ENCODE measurements around the gene BIRC6.
"Not testable (repeated sequence)": the region's sequence is repeated elsewhere in the genome, so short reads cannot be mapped to it uniquely, and the experiment has no call there.

The BIRC6 gene

GRCh38 chr2:32355976-32356680, 695 bp upstream of the BIRC6 start:
- H3K4me1 ChIP-seq (ENCODE audit: control insufficient read depth, insufficient read depth, low read length, poor library complexity, severe bottlenecking), result peaks cover 12% of the 10 kb centered on the region
- peak overlapping the region; percentile 80 for H3K27ac ChIP-seq (ENCODE audit: insufficient read depth, low read length, poor library complexity, severe bottlenecking)
- H3K36me3 ChIP-seq (ENCODE audit: control insufficient read depth, insufficient read depth, low read length), result no peaks in the 10 kb centered on the region
- no peaks in the 10 kb centered on the region for H3K9me3 ChIP-seq (ENCODE audit: control insufficient read depth, low read length)
- no peak for DNase-seq
- no peaks in the 10 kb centered on the region for H3K27me3 ChIP-seq (replicated peaks; ENCODE audit: control insufficient read depth, insufficient read depth, low read length, poor library complexity, severe bottlenecking)
- peak overlapping the region; percentile 96 for H3K4me3 ChIP-seq (ENCODE audit: insufficient read depth, low read depth, low read length, poor library complexity, severe bottlenecking)

DNA sequence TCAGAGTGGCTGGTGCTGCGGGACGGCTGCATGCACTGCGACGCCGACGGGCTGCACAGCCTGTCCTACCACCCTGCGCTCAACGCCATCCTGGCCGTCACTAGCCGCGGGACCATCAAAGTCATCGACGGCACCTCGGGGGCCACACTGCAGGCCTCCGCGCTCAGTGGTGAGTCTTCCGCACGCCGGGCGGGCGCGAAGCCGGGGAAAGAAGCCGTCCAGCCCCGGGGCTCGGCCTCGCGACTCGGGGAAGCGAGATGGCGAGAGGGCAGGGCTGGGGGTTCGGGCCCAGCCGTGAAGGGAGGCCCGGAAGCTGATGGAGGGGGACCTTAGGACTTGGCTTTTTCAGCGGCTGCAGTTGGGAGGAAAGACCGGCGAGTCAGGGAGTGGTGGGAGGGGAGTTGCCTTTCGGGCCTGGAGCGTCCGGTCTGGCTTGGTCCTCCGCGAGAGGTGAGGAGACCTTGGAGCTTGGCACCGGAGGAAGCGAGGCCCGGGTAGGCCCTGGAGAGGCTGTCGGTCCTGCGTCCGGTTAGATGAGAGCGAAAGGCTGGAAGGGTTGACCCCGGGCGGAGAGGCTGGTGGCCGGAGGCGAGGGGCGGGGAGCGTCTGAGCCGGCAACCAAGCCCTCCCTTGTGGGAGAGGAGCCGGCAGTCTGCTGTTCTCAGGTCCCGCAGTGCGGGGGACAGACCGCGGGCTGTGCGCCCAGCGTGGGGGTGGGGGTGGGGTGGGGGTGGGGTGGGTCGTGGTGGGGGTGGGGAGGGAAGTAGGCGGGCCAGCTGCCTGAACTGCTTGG, 691 bp downstream of the BIRC6 start:
- Histone ChIP-seq H3K27ac (ENCODE audit: insufficient read depth, low read length, poor library complexity, severe bottlenecking) (peak overlapping the region; percentile 80), H3K4me3 (ENCODE audit: insufficient read depth, low read depth, low read length, poor library complexity, severe bottlenecking) (peak overlapping the region; percentile 96), H3K9me3 (ENCODE audit: control insufficient read depth, low read length) (no peaks in the 10 kb centered on the region), H3K36me3 (ENCODE audit: control insufficient read depth, insufficient read depth, low read length) (peaks cover 3% of the 10 kb centered on the region), H3K27me3 (replicated peaks; ENCODE audit: control insufficient read depth, insufficient read depth, low read length, poor library complexity, severe bottlenecking) (no peaks in the 10 kb centered on the region), H3K4me1 (ENCODE audit: control insufficient read depth, insufficient read depth, low read length, poor library complexity, severe bottlenecking) (peaks cover 12% of the 10 kb centered on the region)
- DNase-seq, result peak; percentile 2 to 26 (median 17)

GRCh38 chr2:32358111-32358482, 1.3 kb downstream of the BIRC6 start:
- DNase-seq, result no peak
- H3K36me3 ChIP-seq (ENCODE audit: control insufficient read depth, insufficient read depth, low read length), result peaks cover 3% of the 10 kb centered on the region
- H3K27me3 ChIP-seq (replicated peaks; ENCODE audit: control insufficient read depth, insufficient read depth, low read length, poor library complexity, severe bottlenecking), result no peaks in the 10 kb centered on the region
- peak overlapping the region; percentile 53 for H3K27ac ChIP-seq (ENCODE audit: insufficient read depth, low read length, poor library complexity, severe bottlenecking)
- peak overlapping the region; percentile 46 for H3K4me3 ChIP-seq (ENCODE audit: insufficient read depth, low read depth, low read length, poor library complexity, severe bottlenecking)
- H3K4me1 ChIP-seq (ENCODE audit: control insufficient read depth, insufficient read depth, low read length, poor library complexity, severe bottlenecking), result peaks cover 12% of the 10 kb centered on the region
- H3K9me3 ChIP-seq (ENCODE audit: control insufficient read depth, low read length), result no peaks in the 10 kb centered on the region

- no peaks in the 10 kb centered on the region for H3K27me3 ChIP-seq (replicated peaks; ENCODE audit: control insufficient read depth, insufficient read depth, low read length, poor library complexity, severe bottlenecking)
- DNase-seq, result no peak
- H3K27ac ChIP-seq (ENCODE audit: insufficient read depth, low read length, poor library complexity, severe bottlenecking), result no peak overlapping the region
- H3K36me3 ChIP-seq (ENCODE audit: control insufficient read depth, insufficient read depth, low read length), result peaks cover 3% of the 10 kb centered on the region
- no peak overlapping the region for H3K4me3 ChIP-seq (ENCODE audit: insufficient read depth, low read depth, low read length, poor library complexity, severe bottlenecking)
- H3K9me3 ChIP-seq (ENCODE audit: control insufficient read depth, low read length), result no peaks in the 10 kb centered on the region
- H3K4me1 ChIP-seq (ENCODE audit: control insufficient read depth, insufficient read depth, low read length, poor library complexity, severe bottlenecking), result peaks cover 17% of the 10 kb centered on the region
Measured at GRCh38 chr2:32360416-32360815, 3.6 kb downstream of the BIRC6 start.

DNA sequence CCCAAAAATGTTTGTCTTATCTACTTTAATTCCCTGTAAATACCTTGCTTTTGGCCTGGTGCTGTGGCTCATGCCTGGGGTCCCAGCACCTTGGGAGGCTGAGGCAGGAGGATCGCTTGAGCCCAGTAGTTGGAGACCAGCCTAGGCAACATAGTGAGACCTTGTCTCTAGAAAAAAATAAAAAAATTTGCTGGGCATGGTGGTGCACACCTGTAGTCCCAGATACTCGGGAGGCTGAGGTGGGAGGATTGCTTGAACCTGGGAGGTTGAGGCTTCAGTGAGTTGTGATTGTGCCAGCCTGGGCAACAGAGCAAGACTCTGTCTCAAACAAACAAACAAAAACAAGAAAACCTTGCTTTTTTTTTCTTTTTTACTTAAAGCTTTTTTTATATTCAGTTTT, 6.2 kb downstream of the BIRC6 start:
- H3K27me3 ChIP-seq (replicated peaks; ENCODE audit: control insufficient read depth, insufficient read depth, low read length, poor library complexity, severe bottlenecking); H3K9me3 ChIP-seq (ENCODE audit: control insufficient read depth, low read length); H3K4me3 ChIP-seq (ENCODE audit: insufficient read depth, low read depth, low read length, poor library complexity, severe bottlenecking); DNase-seq; H3K27ac ChIP-seq (ENCODE audit: insufficient read depth, low read length, poor library complexity, severe bottlenecking); H3K36me3 ChIP-seq (ENCODE audit: control insufficient read depth, insufficient read depth, low read length): not testable (repeated sequence)
- H3K4me1 ChIP-seq (ENCODE audit: control insufficient read depth, insufficient read depth, low read length, poor library complexity, severe bottlenecking), result peaks cover 13% of the 10 kb centered on the region

DNA sequence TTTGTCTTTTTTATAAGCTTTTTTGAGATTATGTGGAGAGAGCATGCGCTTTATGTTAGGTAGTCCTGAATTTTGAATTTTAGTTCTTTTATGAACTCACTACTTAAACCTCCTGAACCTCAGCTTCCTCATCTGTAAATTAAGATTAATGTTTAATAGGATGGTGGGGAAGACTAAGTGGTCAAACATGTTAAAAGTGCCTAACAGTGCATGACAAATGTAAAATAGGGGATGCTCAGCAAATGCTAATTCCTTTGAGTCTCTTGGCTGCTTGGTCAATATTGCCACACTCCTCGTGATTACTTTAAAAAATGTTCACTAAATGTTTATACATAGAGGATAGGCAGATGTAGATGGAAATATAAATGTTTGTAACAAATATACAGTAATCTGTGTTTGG, 6.8 kb downstream of the BIRC6 start:
- no peak for DNase-seq
- no peak overlapping the region for H3K4me3 ChIP-seq (ENCODE audit: insufficient read depth, low read depth, low read length, poor library complexity, severe bottlenecking)
- H3K4me1 ChIP-seq (ENCODE audit: control insufficient read depth, insufficient read depth, low read length, poor library complexity, severe bottlenecking), result peaks cover 10% of the 10 kb centered on the region
- H3K36me3 ChIP-seq (ENCODE audit: control insufficient read depth, insufficient read depth, low read length), result peaks cover 3% of the 10 kb centered on the region
- no peaks in the 10 kb centered on the region for H3K27me3 ChIP-seq (replicated peaks; ENCODE audit: control insufficient read depth, insufficient read depth, low read length, poor library complexity, severe bottlenecking)
- H3K9me3 ChIP-seq (ENCODE audit: control insufficient read depth, low read length), result no peaks in the 10 kb centered on the region
- H3K27ac ChIP-seq (ENCODE audit: insufficient read depth, low read length, poor library complexity, severe bottlenecking), result no peak overlapping the region

- H3K36me3 ChIP-seq (ENCODE audit: control insufficient read depth, insufficient read depth, low read length); H3K9me3 ChIP-seq (ENCODE audit: control insufficient read depth, low read length); H3K4me3 ChIP-seq (ENCODE audit: insufficient read depth, low read depth, low read length, poor library complexity, severe bottlenecking); H3K4me1 ChIP-seq (ENCODE audit: control insufficient read depth, insufficient read depth, low read length, poor library complexity, severe bottlenecking); DNase-seq; H3K27me3 ChIP-seq (replicated peaks; ENCODE audit: control insufficient read depth, insufficient read depth, low read length, poor library complexity, severe bottlenecking); H3K27ac ChIP-seq (ENCODE audit: insufficient read depth, low read length, poor library complexity, severe bottlenecking): not testable (repeated sequence)
Measured at GRCh38 chr2:32364290-32364689, 7.5 kb downstream of the BIRC6 start.

DNA sequence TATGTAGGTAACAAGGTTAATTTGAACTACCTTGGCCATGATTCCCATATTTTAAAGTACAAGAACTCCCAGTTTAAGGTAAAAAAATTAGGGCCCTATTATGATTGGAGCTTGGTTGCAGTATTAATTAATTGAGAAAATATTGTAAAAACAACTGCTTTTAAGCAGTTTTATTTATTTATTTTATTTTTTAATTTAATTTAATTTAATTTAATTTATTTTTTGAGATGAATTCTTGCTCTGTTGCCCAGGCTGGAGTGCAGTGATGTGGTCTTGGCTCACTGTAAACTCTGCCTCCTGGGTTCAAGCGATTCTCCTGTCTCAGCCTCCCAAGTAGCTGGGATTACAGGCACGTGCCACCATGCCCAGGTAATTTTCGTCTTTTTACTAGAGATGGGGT, 8.9 kb downstream of the BIRC6 start:
- not testable (repeated sequence) for DNase-seq; H3K4me1 ChIP-seq (ENCODE audit: control insufficient read depth, insufficient read depth, low read length, poor library complexity, severe bottlenecking); H3K4me3 ChIP-seq (ENCODE audit: insufficient read depth, low read depth, low read length, poor library complexity, severe bottlenecking); H3K36me3 ChIP-seq (ENCODE audit: control insufficient read depth, insufficient read depth, low read length); H3K27ac ChIP-seq (ENCODE audit: insufficient read depth, low read length, poor library complexity, severe bottlenecking); H3K27me3 ChIP-seq (replicated peaks; ENCODE audit: control insufficient read depth, insufficient read depth, low read length, poor library complexity, severe bottlenecking); H3K9me3 ChIP-seq (ENCODE audit: control insufficient read depth, low read length)

GRCh38 chr2:32366595-32366994, 9.8 kb downstream of the BIRC6 start:
- Histone ChIP-seq H3K4me1 (ENCODE audit: control insufficient read depth, insufficient read depth, low read length, poor library complexity, severe bottlenecking) (peaks cover 5% of the 10 kb centered on the region), H3K36me3 (ENCODE audit: control insufficient read depth, insufficient read depth, low read length) (no peaks in the 10 kb centered on the region), H3K27me3 (replicated peaks; ENCODE audit: control insufficient read depth, insufficient read depth, low read length, poor library complexity, severe bottlenecking) (no peaks in the 10 kb centered on the region), H3K4me3 (ENCODE audit: insufficient read depth, low read depth, low read length, poor library complexity, severe bottlenecking) (no peak overlapping the region), H3K9me3 (ENCODE audit: control insufficient read depth, low read length) (no peaks in the 10 kb centered on the region), H3K27ac (ENCODE audit: insufficient read depth, low read length, poor library complexity, severe bottlenecking) (no peak overlapping the region)
- DNase-seq, result no peak

- Histone ChIP-seq H3K36me3 (ENCODE audit: control insufficient read depth, insufficient read depth, low read length) (peaks cover 5% of the 10 kb centered on the region), H3K9me3 (ENCODE audit: control insufficient read depth, low read length) (no peaks in the 10 kb centered on the region), H3K4me1 (ENCODE audit: control insufficient read depth, insufficient read depth, low read length, poor library complexity, severe bottlenecking) (no peaks in the 10 kb centered on the region), H3K27ac (ENCODE audit: insufficient read depth, low read length, poor library complexity, severe bottlenecking) (no peak overlapping the region), H3K27me3 (replicated peaks; ENCODE audit: control insufficient read depth, insufficient read depth, low read length, poor library complexity, severe bottlenecking) (no peaks in the 10 kb centered on the region), H3K4me3 (ENCODE audit: insufficient read depth, low read depth, low read length, poor library complexity, severe bottlenecking) (no peak overlapping the region)
- no peak for DNase-seq
Measured at GRCh38 chr2:32369222-32369621, 12.4 kb downstream of the BIRC6 start.

Measured in effector memory CD4-positive, alpha-beta T cell (primary cell).